K562 (cell line): Measurements from ENCODE around the gene PACS1. TPM values are rescaled to one million over a fixed set of nuclear protein-coding genes. Genes with fewer than 3 reads are reported as not detected.

Experiments used
- ATAC-seq: fragments of 200-7000 bp; cut with Tn5 transposase; 3 replicates; pipeline ENCODE4 v1.9.1; 2020; ENCODE audit warnings: moderate library complexity
- BruUV-seq: library from RNA; stranded (reverse); fragments of 400-500 nt; replicated peaks from 2 replicates; lab custom pipeline; 2021; lab: Mats Ljungman, UMichigan
- CTCF ChIA-PET: fragments of 300-600 bp; formaldehyde crosslinking; extraction: SDS; loops from one replicate; lab custom pipeline; 2021; ENCODE audit warnings: low intra/inter-chr PET ratio; lab: Yijun Ruan, JAX
- POLR2A ChIA-PET: fragments of 300-600, 350-650 bp; sonication (Branson Sonifier 250); formaldehyde crosslinking; extraction: SDS; loops from one replicate; lab custom pipeline; 2021; ENCODE audit warnings: antibody characterized with exemption, inconsistent platforms; lab: Yijun Ruan, JAX
- DNase-seq, 4 experiments: peaks; one replicate each; pipeline versions ENCODE4 v3.0.0 to v3.0.0-alpha.2; 2011 to 2018; ENCODE audit warnings: low spot score in 3 of 4, mixed read lengths in 3 of 4; ENCODE audit errors: extremely low read depth in 1 of 4
- FAIRE-seq: peaks from 2 replicates; lab custom pipeline; 2011; peaks lifted over from hg19 to GRCh38; lab: Jason Lieb, UNC
- H2AFZ ChIP-seq: 2 replicates; pipeline ENCODE4 v1.6.0; 2011; ENCODE audit warnings: low read depth, low read length, control low read depth, inconsistent platforms
- H3K27ac ChIP-seq: fragments of 200-600 bp; 3 replicates; pipeline ENCODE4 v1.8.0; 2011; ENCODE audit warnings: low read depth, mild to moderate bottlenecking, control low read depth, inconsistent platforms, low read length, moderate library complexity, mixed read lengths; ENCODE audit errors: extremely low read depth
- H3K27me3 ChIP-seq, 2 experiments: fragments of 300-600 bp in 1 of 2; 2 replicates in 1 of 2; 3 replicates in 1 of 2; pipeline versions ENCODE4 v1.6.0 to v1.8.0; 2011; ENCODE audit warnings: inconsistent platforms in 2 of 2, low read length in 2 of 2, mild to moderate bottlenecking in 1 of 2, mixed read lengths in 1 of 2, moderate library complexity in 1 of 2; ENCODE audit not compliant: control insufficient read depth in 2 of 2, insufficient read depth in 2 of 2
- H3K36me3 ChIP-seq: fragments of 300-600 bp; 3 replicates; pipeline ENCODE4 v1.8.0; 2011; ENCODE audit warnings: mild to moderate bottlenecking, low read length, inconsistent platforms; ENCODE audit not compliant: control insufficient read depth, insufficient read depth
- H3K4me1 ChIP-seq, 2 experiments: fragments of 200-600 bp in 1 of 2; replicated peaks in 1 of 2; 2 replicates in 1 of 2; 3 replicates in 1 of 2; pipeline versions ENCODE4 v1.5.1 to v1.8.0; 2011; ENCODE audit warnings: inconsistent platforms in 2 of 2, low read length in 2 of 2, mild to moderate bottlenecking in 1 of 2, mixed read lengths in 1 of 2, moderate library complexity in 1 of 2; ENCODE audit not compliant: control insufficient read depth in 2 of 2, insufficient read depth in 2 of 2
- H3K4me2 ChIP-seq: 2 replicates; pipeline ENCODE4 v1.6.1; 2011; ENCODE audit warnings: low read length, control low read depth, inconsistent platforms, mixed read lengths; ENCODE audit not compliant: insufficient read depth
- H3K4me3 ChIP-seq: fragments of 200-600 bp; sonication (generic), shearing (Covaris generic); 2 replicates; pipeline ENCODE4 v1.5.1; 2016; ENCODE audit warnings: control low read depth, inconsistent platforms
- H3K79me2 ChIP-seq: fragments of 200-600 bp; 3 replicates; pipeline ENCODE4 v1.8.0; 2011; ENCODE audit warnings: low read length, inconsistent platforms; ENCODE audit not compliant: control insufficient read depth, insufficient read depth
- H3K9ac ChIP-seq, 2 experiments: 2 replicates each; pipeline versions ENCODE4 v1.6.0 to v1.6.1; 2011; ENCODE audit warnings: low read depth in 2 of 2, low read length in 2 of 2, control low read depth in 1 of 2, inconsistent platforms in 1 of 2, mild to moderate bottlenecking in 1 of 2, mixed read lengths in 1 of 2; ENCODE audit not compliant: insufficient read depth in 1 of 2
- H3K9me1 ChIP-seq: one replicate; pipeline ENCODE4 v1.6.0; 2011; ENCODE audit warnings: inconsistent platforms, mild to moderate bottlenecking, low read length, moderate library complexity; ENCODE audit not compliant: control insufficient read depth, insufficient read depth
- H3K9me3 ChIP-seq: replicated peaks from 2 replicates; pipeline ENCODE4 v1.5.1; 2011; ENCODE audit warnings: low read depth, low read length, inconsistent platforms; ENCODE audit not compliant: control insufficient read depth, insufficient read depth
- H4K20me1 ChIP-seq: replicated peaks from 2 replicates; pipeline ENCODE4 v1.6.1; 2011; ENCODE audit warnings: low read length, inconsistent platforms, mixed read lengths; ENCODE audit not compliant: control insufficient read depth, insufficient read depth
- CBX2 ChIP-seq: fragments of 200-600 bp; sonication (generic); IDR thresholded peaks from one replicate; pipeline ENCODE4 v1.6.1; 2012; ENCODE audit warnings: mild to moderate bottlenecking, low read length, inconsistent platforms; ENCODE audit not compliant: insufficient read depth, poor library complexity, severe bottlenecking
- CREBBP ChIP-seq: IDR thresholded peaks from one replicate; pipeline ENCODE4 v1.6.1; 2012; ENCODE audit warnings: low read depth, mild to moderate bottlenecking, control low read depth, inconsistent platforms, low read length
- CREM ChIP-seq: IDR thresholded peaks from 2 replicates; pipeline ENCODE4 v1.6.1; 2014; ENCODE audit warnings: antibody characterized with exemption, low read depth
- EZH2 ChIP-seq: IDR thresholded peaks from 2 replicates; pipeline ENCODE4 v1.6.1; 2012; ENCODE audit warnings: low read depth, mild to moderate bottlenecking, inconsistent platforms, low read length, borderline replicate concordance
- MBD2 ChIP-seq: sonication (generic); IDR thresholded peaks from 2 replicates; pipeline ENCODE4 v1.6.1; 2016; ENCODE audit warnings: low read depth, borderline replicate concordance
- NFIC ChIP-seq: fragments of 450-650 bp; IDR thresholded peaks from 2 replicates; pipeline ENCODE4 v1.6.1; 2017; ENCODE audit warnings: mild to moderate bottlenecking, inconsistent platforms
- PHB2 ChIP-seq: fragments of 450-650 bp; IDR thresholded peaks from 2 replicates; pipeline ENCODE4 v1.6.1; 2017; ENCODE audit warnings: low read depth
- RBM15 ChIP-seq: fragments of 200-400 bp; formaldehyde crosslinking; IDR thresholded peaks from 2 replicates; pipeline ENCODE4 v1.6.1; 2018; ENCODE audit warnings: mild to moderate bottlenecking, low read length, moderate library complexity; ENCODE audit not compliant: insufficient read depth
- ZBTB2 ChIP-seq: fragments of 450-650 bp; IDR thresholded peaks from 2 replicates; pipeline ENCODE4 v1.6.1; 2016; ENCODE audit warnings: antibody characterized with exemption
- ZC3H4 ChIP-seq: sonication (generic); formaldehyde crosslinking; IDR thresholded peaks from 2 replicates; pipeline ENCODE4 v1.9.0; 2021; ENCODE audit warnings: missing genetic modification reagents, borderline replicate concordance
- ZNF134 ChIP-seq: fragments of 250-450 bp; sonication (Bioruptor Pico); conservative IDR thresholded peaks from 2 replicates; pipeline ENCODE4 v1.4.0; 2020
- ZNF584 ChIP-seq: fragments of 200-800 bp; sonication (Bioruptor generic); IDR thresholded peaks from 2 replicates; pipeline ENCODE4 v1.6.1; 2016; ENCODE audit warnings: low read depth, mild to moderate bottlenecking, missing genetic modification characterization, missing compliant biosample characterization
- ZNF707 ChIP-seq: fragments of 250-450 bp; sonication (Bioruptor Pico); conservative IDR thresholded peaks from 2 replicates; pipeline ENCODE4 v1.8.0; 2022; ENCODE audit warnings: inconsistent platforms, mild to moderate bottlenecking, moderate library complexity
- WGBS: fragments of 100-300 bp; shearing (Covaris generic); methylation state at CpG from one replicate; pipeline ENCODE4 v1.1.6; 2016; ENCODE audit warnings: low coverage, mixed read lengths; ENCODE audit not compliant: insufficient coverage; ENCODE audit errors: missing lambda C conversion rate; 5-methylcytosine and 5-hydroxymethylcytosine counted together
- in situ Hi-C: fragments of 300-500 bp; cut with MboI; formaldehyde crosslinking; loops from 4 replicates; pipeline ENCODE4 v1.15.0; 2018; ENCODE audit warnings: inconsistent platforms, mixed read lengths
- intact Hi-C: fragments of 100-400 bp; cut with micrococcal nuclease; formaldehyde crosslinking; loops from 2 replicates; pipeline ENCODE4 v1.14.2; 2022
- polyA plus RNA-seq, 8 experiments: library from polyadenylated mRNA; depleted of rRNA in 4 of 8; stranded (reverse) in 5 of 8; unstranded in 3 of 8; fragments of >200 nt; fragmentation: Nextera tagmentation in 2 of 8; fragmentation: Illumina TruSeq in 1 of 8; extraction: Ambion mirVana in 2 of 8; extraction: Trizol in 1 of 8; gene quantifications; 2 replicates each; pipeline versions ENCODE4 v1.2.1 to v1.2.3, GENCODE V29; 2011 to 2014; ENCODE audit warnings: inconsistent platforms in 1 of 8, missing spikeins in 1 of 8
- total RNA-seq, 7 experiments: library from RNA; depleted of rRNA in 6 of 7; stranded (reverse); fragments of >200 nt in 6 of 7; fragmentation: Illumina TruSeq in 2 of 7; extraction: Trizol in 2 of 7; gene quantifications; 2 replicates each; pipeline versions ENCODE4 v1.2.1 to v1.2.3, GENCODE V29; 2011 to 2021; ENCODE audit warnings: low replicate concordance in 1 of 7

Gene PACS1
- total and polyA plus RNA-seq, 9 of the 15 experiments (the other 6 are each of a cell fraction or from before 2014, with no cell fraction given) = 0.34 to 28.1 (median 8.5) TPM

- no peak for TF ChIP-seq MBD2
- no peak for TF ChIP-seq EZH2
- no peak for TF ChIP-seq CREM
- TF ChIP-seq ZNF134 (CRISPR knock-in tag) = no peak
- TF ChIP-seq CBX2 = no peak
- TF ChIP-seq ZBTB2 = no peak
- TF ChIP-seq NFIC = no peak
- TF ChIP-seq ZC3H4 (CRISPR knock-in tag) = no peak
- no peak for TF ChIP-seq ZNF707 (CRISPR knock-in tag)
Observed at GRCh38 chr11:66072081-66072480, 2.0 kb downstream of the PACS1 start (continued).

GRCh38 chr11:66072518-66072917 is 2.4 kb downstream of the PACS1 start:
- POLR2A ChIA-PET = interaction anchor here (1.1 to 5.5 kb wide), 4 partner anchors 7 to 50 kb away, joined by 3 to 44 read pairs (median 4); no protein-coding TSS in a partner anchor
- peaks cover 43% of the 10 kb centered on the region for H3K36me3 ChIP-seq
- H3K4me1 ChIP-seq = peaks cover 19 to 31% of the 10 kb centered on the region in 2 experiments
- H2AFZ ChIP-seq = no peak overlapping the region
- H3K27ac ChIP-seq = no peak overlapping the region
- H3K9me1 ChIP-seq = no peaks in the 10 kb centered on the region
- TF ChIP-seq ZNF584 (no peak), RBM15 (no peak), CREBBP (no peak), PHB2 (no peak)
- H3K9me3 ChIP-seq = no peaks in the 10 kb centered on the region
- H4K20me1 ChIP-seq = peaks cover 4% of the 10 kb centered on the region; the same call in 1 of the 2 replicates
- H3K9ac ChIP-seq = peak overlapping the region in 1 of 2 experiments; percentile 6; a peak in 1 of 4 replicates
- H3K4me2 ChIP-seq = no peak overlapping the region; the same call in 1 of the 2 replicates
- H3K79me2 ChIP-seq = peaks cover 36% of the 10 kb centered on the region
- intact Hi-C loops = no loop called here
- ATAC-seq = no peak
- H3K4me3 ChIP-seq = no peak overlapping the region
- no TSS peak for BruUV-seq
- 83% methylated on average over 8 of the region's 8 CpGs for WGBS
- no peak for DNase-seq
- no peak for FAIRE-seq
- in situ Hi-C loops = no loop called here
- no peaks in the 10 kb centered on the region for H3K27me3 ChIP-seq
- CTCF ChIA-PET = no interaction called here
